ENCODE results near the gene SLC39A9.

Gene SLC39A9

DNA sequence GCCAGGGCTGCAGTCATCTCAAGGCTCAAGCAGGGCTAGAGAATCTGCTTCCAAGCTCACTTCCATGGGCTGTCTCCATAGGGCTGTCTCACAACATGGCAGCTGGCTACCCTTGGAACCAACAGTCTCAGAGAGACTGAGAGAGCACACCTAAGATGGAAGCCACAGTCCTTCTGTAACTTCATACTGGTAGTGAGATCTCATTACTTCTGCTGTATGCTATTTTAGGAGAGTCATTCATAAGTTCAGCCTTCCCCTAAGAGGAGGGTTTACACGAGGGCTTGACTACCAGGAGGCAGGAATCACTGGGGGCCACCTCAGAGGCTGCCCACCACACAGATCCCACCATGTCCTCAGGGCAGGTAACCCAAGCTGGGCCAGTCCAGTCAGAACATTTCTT, 30.1 kb upstream of the SLC39A9 start:
- DNase-seq (ENCODE audit: low read depth), result no peak
- no peak overlapping the region for H3K4me3 ChIP-seq (ENCODE audit: low read depth, low read length)
- TF ChIP-seq, protein P1, sequence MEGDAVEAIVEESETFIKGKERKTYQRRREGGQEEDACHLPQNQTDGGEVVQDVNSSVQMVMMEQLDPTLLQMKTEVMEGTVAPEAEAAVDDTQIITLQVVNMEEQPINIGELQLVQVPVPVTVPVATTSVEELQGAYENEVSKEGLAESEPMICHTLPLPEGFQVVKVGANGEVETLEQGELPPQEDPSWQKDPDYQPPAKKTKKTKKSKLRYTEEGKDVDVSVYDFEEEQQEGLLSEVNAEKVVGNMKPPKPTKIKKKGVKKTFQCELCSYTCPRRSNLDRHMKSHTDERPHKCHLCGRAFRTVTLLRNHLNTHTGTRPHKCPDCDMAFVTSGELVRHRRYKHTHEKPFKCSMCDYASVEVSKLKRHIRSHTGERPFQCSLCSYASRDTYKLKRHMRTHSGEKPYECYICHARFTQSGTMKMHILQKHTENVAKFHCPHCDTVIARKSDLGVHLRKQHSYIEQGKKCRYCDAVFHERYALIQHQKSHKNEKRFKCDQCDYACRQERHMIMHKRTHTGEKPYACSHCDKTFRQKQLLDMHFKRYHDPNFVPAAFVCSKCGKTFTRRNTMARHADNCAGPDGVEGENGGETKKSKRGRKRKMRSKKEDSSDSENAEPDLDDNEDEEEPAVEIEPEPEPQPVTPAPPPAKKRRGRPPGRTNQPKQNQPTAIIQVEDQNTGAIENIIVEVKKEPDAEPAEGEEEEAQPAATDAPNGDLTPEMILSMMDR (IDR thresholded peaks at IDR 0.05; ENCODE audit: insufficient read depth, low read depth, low read length, missing control alignments), result no peak

DNA sequence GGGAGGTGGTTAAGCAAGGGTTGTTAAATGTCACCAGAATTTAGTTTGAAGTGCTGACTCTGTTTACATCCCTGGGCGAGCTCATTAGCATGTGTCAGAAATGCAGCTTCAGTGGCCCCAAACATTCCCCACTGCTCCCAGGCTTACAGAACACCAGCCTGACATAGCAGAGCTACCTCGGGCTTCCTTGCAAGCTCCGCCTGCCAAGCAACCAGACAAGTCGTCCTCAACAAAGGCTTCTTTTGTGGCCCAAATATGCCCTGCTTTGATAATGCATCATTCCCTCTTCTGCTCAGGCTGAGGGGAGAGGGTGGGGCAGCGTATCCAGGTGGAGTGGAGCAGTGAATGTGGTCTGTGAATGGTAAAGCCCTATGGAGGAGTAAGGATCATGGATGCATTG, 28.4 kb upstream of the SLC39A9 start:
- TF ChIP-seq, protein P1 (IDR thresholded peaks at IDR 0.05; ENCODE audit: insufficient read depth, low read depth, low read length, missing control alignments), result no peak
- DNase-seq (ENCODE audit: low read depth), result no peak
- H3K4me3 ChIP-seq (ENCODE audit: low read depth, low read length), result no peak overlapping the region

DNA sequence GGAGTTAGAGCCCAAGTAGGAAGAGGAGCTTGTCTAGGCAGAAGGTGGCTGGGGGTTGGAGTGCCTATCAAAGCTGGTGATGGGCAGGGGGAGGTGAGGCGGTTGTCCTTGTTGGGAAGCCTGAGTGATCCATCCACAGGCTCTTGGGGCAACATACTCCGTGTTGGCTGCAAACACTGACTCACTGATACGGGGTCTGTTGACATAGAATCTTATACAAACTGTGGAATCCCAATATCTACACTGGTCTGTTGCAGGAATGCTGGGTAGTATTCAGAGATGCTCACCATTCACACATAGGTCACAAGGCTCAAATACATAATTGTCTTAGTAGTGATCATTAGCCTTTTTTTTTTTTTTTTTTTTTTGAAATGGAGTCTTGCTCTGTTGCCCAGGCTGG, 26.3 kb upstream of the SLC39A9 start:
- DNase-seq (ENCODE audit: low read depth), result no peak
- no peak overlapping the region for H3K4me3 ChIP-seq (ENCODE audit: low read depth, low read length)
- TF ChIP-seq, protein P1 (IDR thresholded peaks at IDR 0.05; ENCODE audit: insufficient read depth, low read depth, low read length, missing control alignments), result no peak

DNA sequence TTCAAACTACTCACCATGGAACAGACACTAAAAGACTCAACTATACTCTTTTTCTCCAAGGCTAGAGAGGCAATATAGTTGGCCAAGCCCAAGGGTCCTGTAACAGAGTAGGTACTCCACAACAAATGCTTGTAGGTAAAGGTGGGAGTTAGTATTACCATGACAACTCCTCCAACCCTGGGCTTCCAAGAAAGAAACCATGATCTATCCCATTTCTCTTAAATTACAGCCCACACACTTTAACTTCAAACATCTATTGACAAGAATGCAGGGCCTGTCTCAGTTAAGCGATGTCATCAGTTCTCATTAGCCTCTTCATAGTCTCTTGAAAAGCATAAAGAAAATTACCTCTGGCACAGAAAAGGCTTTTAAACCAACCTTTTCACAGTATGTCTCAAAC, 25.4 kb upstream of the SLC39A9 start:
- TF ChIP-seq, protein P1 (IDR thresholded peaks at IDR 0.05; ENCODE audit: insufficient read depth, low read depth, low read length, missing control alignments), result no peak
- no peak for DNase-seq (ENCODE audit: low read depth)
- no peak overlapping the region for H3K4me3 ChIP-seq (ENCODE audit: low read depth, low read length)

DNA sequence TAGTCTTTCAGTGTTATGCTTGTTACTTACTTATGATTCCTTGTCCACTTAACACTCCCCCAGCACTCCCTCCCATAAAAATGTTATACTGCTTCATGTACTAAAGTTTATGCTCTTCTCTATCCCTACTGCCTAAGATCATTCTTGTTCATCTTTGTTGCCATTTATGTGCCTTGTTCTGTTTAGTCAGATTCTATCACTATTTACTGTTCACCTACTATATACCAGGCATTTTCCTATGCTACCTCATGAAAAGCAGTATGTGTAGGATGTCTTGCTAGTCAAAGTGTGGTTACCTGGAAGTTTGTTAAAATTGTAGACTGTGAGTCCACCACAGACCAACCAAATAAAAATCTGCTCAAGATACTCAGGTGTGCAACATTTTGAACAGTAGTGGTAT, 24.3 kb upstream of the SLC39A9 start:
- TF ChIP-seq, protein P1 (IDR thresholded peaks at IDR 0.05; ENCODE audit: insufficient read depth, low read depth, low read length, missing control alignments), result no peak
- DNase-seq (ENCODE audit: low read depth), result no peak

DNA sequence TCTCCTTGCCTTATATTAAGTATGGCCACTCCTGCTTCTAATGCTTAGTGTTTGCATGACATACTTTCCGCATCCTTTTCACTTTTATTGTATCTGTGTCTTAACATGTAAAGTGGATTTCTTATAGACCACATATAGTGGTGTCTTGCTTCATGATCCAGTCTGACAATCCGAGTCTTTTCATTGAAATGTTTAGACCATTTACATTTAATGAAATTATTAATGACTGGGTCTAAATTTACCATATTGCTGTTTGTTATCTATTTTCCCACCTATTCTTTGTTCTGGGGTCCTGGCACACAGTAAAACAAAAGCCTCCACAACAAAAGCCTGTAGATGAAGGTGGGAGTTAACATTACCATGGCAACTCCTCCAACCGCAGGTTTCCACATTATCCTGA, 23.3 kb upstream of the SLC39A9 start:
- no peak overlapping the region for H3K4me3 ChIP-seq (ENCODE audit: low read depth, low read length)
- TF ChIP-seq, protein P1 (IDR thresholded peaks at IDR 0.05; ENCODE audit: insufficient read depth, low read depth, low read length, missing control alignments), result no peak
- no peak for DNase-seq (ENCODE audit: low read depth)

More for the DNA sequence above, 24.3 kb upstream of the SLC39A9 start:
- H3K4me3 ChIP-seq (ENCODE audit: low read depth, low read length), result no peak overlapping the region

DNA sequence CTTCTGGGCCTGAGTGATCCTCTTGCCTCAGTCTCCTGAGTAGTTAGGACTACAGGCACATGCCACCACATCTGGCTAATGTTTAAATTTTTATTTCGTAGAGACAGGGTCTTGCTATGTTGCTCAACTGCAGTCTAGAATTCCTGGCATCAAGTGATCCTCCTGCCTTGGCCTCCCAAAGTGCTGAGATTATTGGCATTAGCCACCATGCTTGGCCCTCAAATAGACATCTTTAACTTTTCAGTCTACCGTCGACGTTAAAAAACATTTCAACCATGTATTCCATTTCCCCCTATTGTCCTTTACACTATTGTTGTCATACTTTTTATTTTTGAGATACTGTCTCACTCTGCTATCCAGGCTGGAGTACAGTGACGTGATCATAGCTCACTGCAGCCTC, 22.8 kb upstream of the SLC39A9 start:
- TF ChIP-seq, protein P1 (IDR thresholded peaks at IDR 0.05; ENCODE audit: insufficient read depth, low read depth, low read length, missing control alignments), result no peak
- DNase-seq (ENCODE audit: low read depth), result no peak
- no peak overlapping the region for H3K4me3 ChIP-seq (ENCODE audit: low read depth, low read length)

Data from GM12865 (cell line).